Activated CD4-positive, alpha-beta T cell treated with anti-CD3 and anti-CD28 coated beads for 48 hours (primary cell): ENCODE measurements around the gene TMEM145.

Source experiments
- DNase-seq: peaks from one replicate; pipeline ENCODE4 v3.0.0-alpha.2; 2020

TMEM145 gene

GRCh38 chr19:42366673-42367072, 53.6 kb downstream of the TMEM145 start:
- DNase-seq = no peak

- DNase-seq = no peak
These were observed 54.8 kb downstream of the TMEM145 start for GRCh38 chr19:42367929-42368328.

- no peak for DNase-seq
These were observed 55.3 kb downstream of the TMEM145 start for GRCh38 chr19:42368360-42368759.

- no peak for DNase-seq
These were observed 55.7 kb downstream of the TMEM145 start for GRCh38 chr19:42368765-42369164.

GRCh38 chr19:42369433-42370067, 56.4 kb downstream of the TMEM145 start:
- no peak for DNase-seq

- no peak for DNase-seq
These were observed 57.0 kb downstream of the TMEM145 start for GRCh38 chr19:42370068-42370520.

- no peak for DNase-seq
These were observed 57.6 kb downstream of the TMEM145 start for GRCh38 chr19:42370626-42371175.
